Ovary (tissue), 3 donors: ENCODE results near the gene RPS27.

Experiments
- EP300 ChIP-seq: sonication (generic); formaldehyde crosslinking; IDR thresholded peaks from one replicate; pipeline ENCODE4 v1.6.1; 2017; ENCODE audit warnings: antibody characterized with exemption
- TF ChIP-seq, protein P1 (sequence below), 3 donors: fragments of 450-650 bp in 2 of 3; fragments of 200-600 bp in 1 of 3; IDR thresholded peaks; one replicate each; pipeline versions ENCODE4 v1.5.1 to v1.8.0; 2016 to 2022; ENCODE audit warnings: antibody characterized with exemption in 3 of 3, mild to moderate bottlenecking in 1 of 3
- donor health status: DM: no; HTN: no; CAD: no.

DNA sequence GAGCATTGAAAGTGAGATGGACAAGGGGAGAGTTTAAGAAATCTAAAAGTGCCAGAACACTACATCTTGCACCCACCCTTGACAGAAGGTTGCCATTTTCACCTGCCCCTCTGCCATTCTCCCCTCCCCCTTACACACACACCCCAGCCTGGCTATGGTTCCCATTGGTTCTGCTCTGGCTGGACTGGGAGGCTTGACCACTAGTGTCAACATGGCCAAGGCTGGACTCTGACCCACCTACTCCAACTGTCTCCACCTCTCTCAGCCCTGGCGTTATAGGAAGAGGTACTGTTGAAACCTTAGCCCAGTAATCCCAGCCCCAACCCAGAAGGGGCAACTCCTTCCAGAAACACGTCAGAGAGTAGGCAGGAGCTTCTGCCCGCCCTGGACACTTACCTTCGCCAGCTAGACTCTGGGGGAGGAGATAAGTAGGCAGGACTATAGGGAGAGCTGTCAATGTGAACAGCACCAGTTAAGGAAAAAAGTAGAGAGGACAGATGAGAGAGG lies 36.6 kb upstream of the RPS27 start:
- TF ChIP-seq, protein P1, sequence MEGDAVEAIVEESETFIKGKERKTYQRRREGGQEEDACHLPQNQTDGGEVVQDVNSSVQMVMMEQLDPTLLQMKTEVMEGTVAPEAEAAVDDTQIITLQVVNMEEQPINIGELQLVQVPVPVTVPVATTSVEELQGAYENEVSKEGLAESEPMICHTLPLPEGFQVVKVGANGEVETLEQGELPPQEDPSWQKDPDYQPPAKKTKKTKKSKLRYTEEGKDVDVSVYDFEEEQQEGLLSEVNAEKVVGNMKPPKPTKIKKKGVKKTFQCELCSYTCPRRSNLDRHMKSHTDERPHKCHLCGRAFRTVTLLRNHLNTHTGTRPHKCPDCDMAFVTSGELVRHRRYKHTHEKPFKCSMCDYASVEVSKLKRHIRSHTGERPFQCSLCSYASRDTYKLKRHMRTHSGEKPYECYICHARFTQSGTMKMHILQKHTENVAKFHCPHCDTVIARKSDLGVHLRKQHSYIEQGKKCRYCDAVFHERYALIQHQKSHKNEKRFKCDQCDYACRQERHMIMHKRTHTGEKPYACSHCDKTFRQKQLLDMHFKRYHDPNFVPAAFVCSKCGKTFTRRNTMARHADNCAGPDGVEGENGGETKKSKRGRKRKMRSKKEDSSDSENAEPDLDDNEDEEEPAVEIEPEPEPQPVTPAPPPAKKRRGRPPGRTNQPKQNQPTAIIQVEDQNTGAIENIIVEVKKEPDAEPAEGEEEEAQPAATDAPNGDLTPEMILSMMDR (IDR thresholded peaks at IDR 0.05) = no peak
- no peak for TF ChIP-seq EP300
